HG03565 (cell line): ENCODE measurements around the gene AVEN.
"Not testable (repeated sequence)": the region's sequence is repeated elsewhere in the genome, so short reads cannot be mapped to it uniquely, and the experiment has no call there.

Experiments used
- ATAC-seq: cut with Tn5 transposase; IDR thresholded peaks from one replicate; pipeline ENCODE4 v1.9.1; 2021; ENCODE audit warnings: mild to moderate bottlenecking, moderate library complexity; ENCODE audit not compliant: unreplicated experiment

Gene AVEN

GRCh38 chr15:34043391-34043790, 4.4 kb upstream of the AVEN start:
- ATAC-seq: no peak

- ATAC-seq: no peak
Measured at GRCh38 chr15:34039790-34040113, 748 bp upstream of the AVEN start.

- ATAC-seq: peak; percentile 57
Measured at GRCh38 chr15:34038023-34038870, 757 bp downstream of the AVEN start.

GRCh38 chr15:34031987-34032760, 6.8 kb downstream of the AVEN start:
- ATAC-seq: no peak

- no peak for ATAC-seq
Measured at GRCh38 chr15:34027606-34028005, 11.4 kb downstream of the AVEN start.

- ATAC-seq: no peak
Measured at GRCh38 chr15:34025252-34025651, 13.8 kb downstream of the AVEN start.

- ATAC-seq: no peak
Measured at GRCh38 chr15:34023907-34024306, 15.1 kb downstream of the AVEN start.

- no peak for ATAC-seq
Measured at GRCh38 chr15:34019369-34019990, 19.5 kb downstream of the AVEN start.

- not testable (repeated sequence) for ATAC-seq
Measured at GRCh38 chr15:34018738-34019137, 20.3 kb downstream of the AVEN start.

- ATAC-seq: no peak
Measured at GRCh38 chr15:34018021-34018645, 20.9 kb downstream of the AVEN start.

- no peak for ATAC-seq
Measured at GRCh38 chr15:34014556-34014955, 24.4 kb downstream of the AVEN start.

GRCh38 chr15:34013746-34014145, 25.3 kb downstream of the AVEN start:
- ATAC-seq: no peak

- ATAC-seq: no peak
Measured at GRCh38 chr15:34012461-34013028, 26.5 kb downstream of the AVEN start.

- no peak for ATAC-seq
Measured at GRCh38 chr15:34011481-34011880, 27.5 kb downstream of the AVEN start.

- no peak for ATAC-seq
Measured at GRCh38 chr15:34010921-34011320, 28.1 kb downstream of the AVEN start.

- ATAC-seq: no peak
Measured at GRCh38 chr15:34009656-34010055, 29.3 kb downstream of the AVEN start.

- no peak for ATAC-seq
Measured at GRCh38 chr15:34006381-34006780, 32.6 kb downstream of the AVEN start.

GRCh38 chr15:34001536-34001935, 37.5 kb downstream of the AVEN start:
- ATAC-seq: no peak

- ATAC-seq: not testable (repeated sequence)
Measured at GRCh38 chr15:33995666-33996065, 43.3 kb downstream of the AVEN start.

- ATAC-seq: no peak
Measured at GRCh38 chr15:33994005-33994615, 44.9 kb downstream of the AVEN start.

GRCh38 chr15:33988384-33988783, 50.6 kb downstream of the AVEN start:
- no peak for ATAC-seq
